Kidney glomerular epithelial cell (primary cell): ENCODE results near the gene CCSER1.
A peak's percentile ranks its signal among the peaks of the same experiment; 100 is the strongest.
"Not testable (repeated sequence)": the region's sequence is repeated elsewhere in the genome, so short reads cannot be mapped to it uniquely, and the experiment has no call there.

Experiments
- DNase-seq: peaks from one replicate; lab custom pipeline; 2025; lab: John Stamatoyannopoulos, UW

CCSER1 gene

DNA sequence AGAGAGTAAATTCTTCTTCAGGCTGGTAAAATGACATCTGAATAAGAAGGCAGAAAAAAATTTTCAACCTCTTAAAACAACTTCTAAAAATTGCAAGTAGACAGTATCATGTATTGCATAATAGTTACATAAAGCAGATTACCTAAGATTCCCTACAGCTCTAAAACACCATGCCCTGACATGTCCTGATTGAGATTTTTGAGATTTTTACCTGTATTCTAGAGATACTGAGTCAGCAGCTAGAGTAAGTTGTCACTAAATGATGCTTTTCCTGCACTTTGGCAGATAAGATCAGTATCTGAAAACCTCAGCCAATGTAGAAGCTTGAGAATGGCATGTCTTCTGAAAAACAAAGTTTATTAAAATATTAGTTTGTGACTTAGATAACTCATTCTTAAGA is 713.6 kb downstream of the CCSER1 start:
- no peak for DNase-seq

DNA sequence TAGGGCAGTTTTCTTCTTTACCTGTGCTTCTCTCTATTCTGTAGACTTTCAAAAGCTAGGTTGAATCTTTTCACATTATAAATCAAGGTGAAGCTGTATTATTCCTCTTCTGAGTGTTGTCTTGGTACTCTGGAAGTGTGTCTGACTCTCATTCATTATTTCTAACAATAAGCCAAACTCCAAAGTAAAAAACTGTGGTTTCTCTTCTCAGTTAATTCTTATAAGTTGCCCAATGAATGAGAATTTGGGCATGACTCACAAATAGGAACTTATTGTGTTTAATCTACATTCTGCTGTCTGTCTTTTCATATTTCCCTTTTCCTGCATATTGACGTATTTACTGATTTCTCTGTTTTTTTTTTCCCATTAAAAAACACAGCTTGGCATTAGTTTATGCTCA is 714.5 kb downstream of the CCSER1 start:
- no peak for DNase-seq

DNA sequence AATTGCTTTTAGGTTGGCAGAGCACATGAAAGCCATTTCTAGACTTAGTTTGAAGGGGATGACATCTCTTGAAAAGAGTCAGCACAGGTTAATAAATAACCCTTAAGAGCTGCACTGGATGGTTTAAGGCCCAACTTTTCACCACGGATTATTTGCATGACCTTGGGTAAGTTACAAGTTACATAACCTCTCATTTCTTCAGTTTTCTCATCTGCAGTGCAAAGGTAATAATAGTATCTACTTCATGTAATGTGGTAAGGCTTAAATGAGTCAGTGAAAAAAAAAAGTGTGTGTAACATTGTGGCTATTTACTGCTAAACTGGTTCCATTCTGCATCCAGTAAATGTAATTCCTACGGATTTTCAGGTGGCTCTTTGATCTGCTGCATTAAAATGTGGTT is 715.8 kb downstream of the CCSER1 start:
- peak; percentile 32 for DNase-seq

DNA sequence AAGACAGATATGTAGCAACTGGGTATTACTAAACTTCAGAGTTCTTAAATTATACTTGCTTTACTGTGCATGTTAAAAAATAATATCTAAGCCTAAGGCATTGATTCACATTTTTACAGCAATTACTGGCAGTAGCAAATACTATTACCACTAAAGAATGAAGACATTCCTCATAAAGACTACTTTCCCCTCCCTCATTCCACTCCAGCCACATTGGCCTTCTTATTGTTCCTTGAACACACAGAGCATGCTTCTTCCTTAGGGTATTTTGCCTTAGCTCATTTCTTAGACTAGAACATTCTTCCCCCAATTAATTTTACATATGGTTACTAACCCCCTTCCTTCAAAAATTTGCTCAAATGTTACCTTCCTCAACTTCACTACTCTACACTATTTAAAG is 717.0 kb downstream of the CCSER1 start:
- no peak for DNase-seq

DNA sequence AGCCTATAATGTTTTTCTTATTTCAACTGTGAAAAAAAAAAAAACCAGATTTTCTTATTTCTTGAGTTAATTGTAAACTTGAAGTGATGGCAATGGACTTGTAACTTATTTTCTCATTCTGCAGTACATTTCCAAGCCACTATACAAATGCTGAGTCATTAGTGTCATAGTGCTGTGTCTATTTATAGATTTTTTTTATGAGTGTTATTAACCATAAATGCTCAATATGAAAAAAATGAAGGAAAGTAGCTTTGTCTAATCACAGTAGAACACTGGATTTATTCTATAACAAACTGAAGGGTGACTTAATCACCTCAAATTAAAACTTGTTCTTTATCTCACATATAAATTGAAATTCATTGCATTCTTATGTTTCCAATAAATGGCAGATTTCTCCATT is 718.6 kb downstream of the CCSER1 start:
- DNase-seq: no peak

DNA sequence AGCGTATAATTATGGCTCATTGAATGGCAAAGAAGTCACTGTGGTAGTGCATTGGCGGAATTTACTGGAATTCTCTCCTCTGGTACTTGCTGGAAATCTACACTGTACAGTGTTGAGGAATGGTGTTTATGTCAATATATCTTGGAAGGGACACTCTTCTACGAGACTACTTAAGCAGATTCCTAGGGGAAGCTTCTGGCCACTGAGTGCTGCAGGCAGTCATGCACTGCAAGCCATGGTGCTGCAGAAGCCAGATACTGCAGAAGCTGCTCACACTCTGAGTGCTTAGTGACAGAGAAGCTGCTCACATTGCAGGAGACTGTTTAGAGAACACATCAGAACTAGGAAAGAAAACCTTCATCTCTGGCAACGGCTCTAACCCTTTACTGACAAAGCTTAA is 725.0 kb downstream of the CCSER1 start:
- no peak for DNase-seq

DNA sequence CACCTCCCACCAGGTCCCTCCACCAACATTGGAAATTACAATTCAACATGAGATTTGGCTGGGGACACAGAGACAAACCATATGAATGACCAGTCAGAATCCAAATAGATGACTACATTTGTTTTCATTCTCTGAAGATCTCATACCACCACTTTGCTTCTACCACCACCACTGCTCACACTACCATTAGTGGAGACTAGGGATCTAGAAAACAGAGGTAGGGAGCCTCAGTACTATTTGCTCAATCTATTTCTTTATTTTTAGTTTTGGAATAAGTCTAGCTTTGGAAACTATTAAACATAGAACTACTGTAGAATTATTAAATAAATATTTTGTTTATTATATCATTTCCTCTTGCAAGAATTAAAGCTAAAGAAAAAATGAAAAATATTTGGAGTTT is 727.9 kb downstream of the CCSER1 start:
- no peak for DNase-seq

DNA sequence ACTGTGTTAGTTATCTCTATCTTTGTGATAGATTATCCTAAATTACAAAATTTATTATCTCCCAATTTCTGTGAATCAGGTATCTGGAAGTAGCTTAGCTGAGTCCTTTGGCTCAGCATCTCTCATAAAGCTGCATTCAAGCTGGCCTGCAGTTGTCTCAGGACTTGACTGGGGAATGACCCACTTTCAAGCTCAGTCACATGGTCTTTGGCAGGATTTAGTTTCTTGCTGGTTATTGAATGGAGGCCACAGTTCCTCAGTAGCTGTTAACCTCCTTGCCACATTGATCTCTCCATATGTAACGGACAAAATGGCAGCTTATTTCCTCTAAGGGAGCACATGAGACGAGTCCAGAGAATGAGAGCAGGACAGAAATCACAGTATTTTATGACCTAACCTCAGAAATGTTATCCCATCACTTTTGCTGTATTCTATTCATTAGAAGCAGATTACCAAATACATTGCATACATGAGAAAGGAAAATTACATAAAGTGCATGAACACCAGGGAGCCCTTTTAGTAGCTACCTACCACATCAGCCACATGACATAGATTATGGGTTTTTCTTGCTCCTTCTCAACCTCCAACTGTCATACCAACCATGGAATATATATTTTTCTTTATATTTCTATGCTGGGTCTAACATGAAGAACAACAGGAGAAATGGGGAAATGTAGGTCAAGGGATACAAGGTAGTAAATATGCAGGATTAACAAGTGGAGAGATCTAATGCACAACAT is 730.1 kb downstream of the CCSER1 start:
- DNase-seq: no peak

DNA sequence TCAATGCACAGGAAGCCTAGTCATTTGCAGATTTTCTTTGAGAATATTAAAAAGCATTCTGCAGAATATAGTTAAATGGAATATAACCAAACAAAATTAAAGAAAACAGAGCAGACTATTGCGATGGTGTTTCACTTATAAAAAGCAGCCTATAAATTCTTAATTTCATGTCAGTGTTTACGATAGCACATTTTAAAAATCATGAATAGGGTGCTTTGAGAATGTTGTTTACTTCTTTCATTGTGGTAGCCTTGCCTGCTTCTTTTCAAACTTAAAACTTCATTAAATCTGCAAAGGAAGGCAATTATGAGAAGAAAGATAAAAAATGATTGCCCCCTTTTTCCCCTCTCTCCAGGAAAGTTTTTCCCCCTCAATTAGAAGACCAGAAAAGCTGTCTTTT is 748.6 kb downstream of the CCSER1 start:
- DNase-seq: no peak

DNA sequence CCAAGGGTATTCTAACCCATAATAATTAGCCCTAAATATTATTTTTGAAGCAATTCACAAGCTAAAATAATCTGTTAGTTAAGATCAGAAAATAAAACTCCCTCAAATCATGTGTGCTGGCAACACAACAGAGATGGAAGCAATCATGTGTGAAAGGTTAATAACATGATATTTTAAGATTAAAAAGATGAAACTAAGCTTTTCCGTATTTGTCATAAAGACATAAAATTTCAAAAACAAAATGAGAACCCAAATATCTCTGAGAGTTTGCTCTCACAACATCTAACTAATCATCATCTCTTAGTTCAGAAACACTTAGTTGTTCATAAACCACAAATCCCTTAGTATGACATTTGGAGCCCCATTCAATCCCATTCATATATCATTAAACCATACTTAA is 749.1 kb downstream of the CCSER1 start:
- no peak for DNase-seq

DNA sequence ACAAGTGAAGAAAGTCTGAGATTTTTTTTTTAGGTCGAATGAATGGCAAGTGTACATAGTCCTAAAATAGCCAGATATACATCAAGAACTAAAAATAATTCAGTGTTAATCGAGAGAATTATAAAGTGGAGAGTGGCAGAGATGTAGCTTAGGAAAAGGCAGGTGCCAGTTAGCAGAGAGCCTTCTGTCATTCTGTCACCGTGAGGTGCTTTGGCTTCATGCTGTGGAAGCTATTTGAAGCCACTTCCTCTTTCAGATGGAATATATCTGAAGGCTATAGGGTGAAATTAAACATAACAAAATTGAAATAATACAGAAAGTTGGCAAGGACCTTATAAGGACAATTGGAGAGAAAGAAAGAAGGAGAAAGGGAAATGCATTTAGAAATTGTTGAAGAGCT is 756.3 kb downstream of the CCSER1 start:
- DNase-seq: no peak

DNA sequence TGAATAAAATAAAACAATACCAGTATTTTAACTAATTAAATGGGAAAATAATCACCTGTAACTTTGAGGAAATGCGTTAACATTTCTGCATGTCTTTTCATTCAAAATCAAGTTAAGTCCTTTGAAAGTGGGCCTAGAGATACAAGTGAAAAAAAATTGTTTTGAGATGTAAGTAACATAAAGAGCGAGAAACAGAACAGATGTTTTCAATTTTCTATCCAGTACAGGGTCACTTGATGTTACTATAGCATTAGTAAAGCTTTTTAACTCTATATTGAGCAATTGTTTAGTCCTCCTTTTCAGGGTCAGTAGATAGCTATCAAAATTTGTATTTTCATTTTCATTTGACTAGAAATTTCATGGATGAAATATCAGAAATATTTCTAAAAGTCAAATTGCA is 761.4 kb downstream of the CCSER1 start:
- no peak for DNase-seq

DNA sequence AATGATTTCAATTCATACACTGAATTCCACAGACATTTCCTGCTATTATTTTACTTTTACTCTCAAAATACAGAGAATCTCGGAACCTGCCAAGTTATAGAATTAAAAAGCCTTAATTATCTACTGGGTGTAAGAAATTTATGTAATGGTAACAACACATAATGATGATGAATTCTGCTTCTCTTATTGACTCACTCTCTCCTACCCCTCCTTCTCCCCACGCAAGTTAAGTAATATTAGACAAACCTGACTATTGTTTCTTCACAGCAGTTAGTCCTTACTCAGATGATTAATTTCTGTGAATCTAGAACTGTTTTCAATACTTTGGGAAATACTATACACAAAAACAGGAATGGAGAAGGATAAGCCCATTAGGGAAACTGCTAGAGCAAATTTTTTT is 762.0 kb downstream of the CCSER1 start:
- no peak for DNase-seq

DNA sequence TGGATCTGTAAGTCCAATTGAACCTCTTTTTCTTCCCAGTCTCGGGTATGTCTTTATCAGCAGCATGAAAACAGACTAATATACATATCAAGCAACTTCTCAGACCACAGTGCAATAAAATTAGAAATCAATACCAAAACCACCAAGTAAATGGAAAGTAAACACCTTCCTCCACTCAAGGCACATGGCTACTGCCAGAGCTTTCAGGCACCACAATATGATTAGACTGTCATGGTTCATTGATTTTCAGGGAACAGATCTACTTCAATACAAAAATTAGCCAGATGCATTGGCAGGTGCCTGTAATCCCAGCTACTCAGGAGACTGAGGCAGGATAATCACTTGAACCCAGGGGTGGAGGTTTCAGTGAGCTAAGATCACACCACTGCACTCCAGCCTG is 776.2 kb downstream of the CCSER1 start:
- DNase-seq: not testable (repeated sequence)

DNA sequence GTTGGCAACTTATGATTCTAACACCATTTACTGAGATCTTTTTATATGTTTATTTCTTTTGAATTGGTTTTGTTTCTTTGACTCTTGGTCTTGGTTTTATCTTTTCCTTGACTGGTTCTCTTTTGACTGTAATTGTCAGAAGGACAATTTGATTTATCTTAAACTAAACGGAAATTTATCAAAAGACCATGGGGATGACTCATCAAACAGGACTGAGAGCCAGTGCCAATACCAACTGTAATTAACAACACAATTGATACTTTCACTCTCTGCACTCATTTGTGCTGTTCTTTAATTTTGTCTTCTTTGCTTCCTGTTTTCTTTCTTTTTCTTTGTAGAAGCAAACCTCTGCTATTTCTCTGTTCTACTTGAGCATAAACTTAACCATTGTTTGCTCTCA is 776.8 kb downstream of the CCSER1 start:
- DNase-seq: no peak

DNA sequence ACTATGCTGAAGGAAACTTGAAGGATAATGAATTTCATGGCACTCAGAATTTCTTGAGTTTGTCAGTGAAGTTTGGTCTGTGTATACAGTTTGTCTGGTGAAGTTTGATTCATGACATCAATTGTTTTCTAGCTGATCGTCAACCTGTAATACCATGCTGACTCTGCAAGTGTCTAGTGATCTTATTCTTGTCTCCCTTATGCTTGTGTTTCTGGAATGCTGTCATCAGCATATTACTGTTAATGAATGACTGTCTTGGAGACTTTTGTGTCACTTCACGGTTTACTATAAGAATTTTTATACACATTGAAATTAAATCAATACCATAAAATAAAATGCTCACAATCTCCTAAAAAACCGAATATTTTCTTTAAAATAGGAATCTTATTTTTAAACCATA is 779.0 kb downstream of the CCSER1 start:
- DNase-seq: peak; percentile 18

DNA sequence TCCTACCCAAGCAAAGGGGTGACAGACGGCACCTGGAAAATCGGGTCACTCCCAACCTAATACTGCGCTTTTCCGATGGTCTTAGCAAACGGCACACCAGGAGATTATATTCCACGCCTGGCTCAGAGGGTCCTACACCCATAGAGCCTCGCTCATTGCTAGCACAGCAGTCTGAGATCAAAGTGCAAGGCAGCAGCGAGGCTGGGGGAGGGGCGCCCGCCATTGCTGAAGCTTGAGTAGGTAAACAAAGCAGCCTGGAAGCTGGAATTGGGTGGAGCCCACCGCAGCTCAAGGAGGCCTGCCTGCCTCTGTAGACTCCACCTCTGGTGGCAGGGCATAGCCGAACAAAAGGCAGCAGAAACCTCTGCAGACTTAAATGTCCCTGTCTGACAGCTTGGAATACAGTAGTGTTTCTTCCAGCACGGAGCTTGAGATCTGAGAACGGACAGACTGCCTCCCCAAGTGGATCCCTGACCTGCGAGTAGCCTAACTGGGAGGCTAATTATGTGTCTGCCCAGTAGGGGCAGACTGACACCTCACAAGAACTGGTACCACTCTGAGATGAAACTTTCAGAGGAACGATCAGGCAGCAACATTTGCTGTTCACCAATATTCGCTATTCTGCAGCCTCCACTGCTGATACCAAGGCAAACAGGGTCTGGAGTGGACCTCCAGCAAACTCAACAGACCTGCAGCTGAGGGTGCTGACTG is 784.7 kb downstream of the CCSER1 start:
- not testable (repeated sequence) for DNase-seq

DNA sequence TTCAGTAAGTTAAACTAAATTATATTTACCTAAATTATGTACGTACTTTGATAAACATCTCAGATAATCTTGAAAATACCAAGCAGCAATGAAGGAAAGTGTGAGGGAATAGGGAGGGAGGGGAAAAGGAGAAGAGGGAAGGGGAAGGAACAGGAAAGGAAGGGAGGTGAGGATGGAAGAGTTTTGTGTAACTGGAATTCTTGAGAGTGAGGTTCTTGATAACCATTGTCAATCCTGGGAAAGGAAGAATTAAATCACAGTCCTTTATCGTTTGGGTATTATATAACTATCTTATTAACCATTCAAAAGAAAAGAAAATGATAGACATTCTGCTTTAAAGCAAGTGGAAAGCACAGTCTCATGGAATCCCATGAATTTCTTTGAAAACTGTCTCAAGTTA is 795.0 kb downstream of the CCSER1 start:
- no peak for DNase-seq

DNA sequence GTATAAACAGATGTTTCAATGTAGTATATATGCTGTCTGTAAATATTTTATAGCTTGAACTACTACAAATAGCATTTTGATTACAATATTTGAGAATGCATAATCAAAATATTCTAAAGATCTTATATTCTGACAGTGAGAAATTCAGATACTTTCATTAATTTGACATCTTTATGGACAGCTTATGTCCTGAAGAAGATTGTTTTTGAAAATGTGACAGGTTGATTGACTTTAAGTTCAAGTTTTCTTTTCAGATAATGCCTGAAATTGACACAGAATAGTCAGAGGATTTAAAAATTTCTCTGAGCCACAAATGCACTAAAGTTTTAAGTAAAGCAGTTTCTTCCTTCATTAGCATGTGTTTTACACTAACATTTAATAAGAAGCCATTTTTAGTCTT is 799.8 kb downstream of the CCSER1 start:
- DNase-seq: no peak

DNA sequence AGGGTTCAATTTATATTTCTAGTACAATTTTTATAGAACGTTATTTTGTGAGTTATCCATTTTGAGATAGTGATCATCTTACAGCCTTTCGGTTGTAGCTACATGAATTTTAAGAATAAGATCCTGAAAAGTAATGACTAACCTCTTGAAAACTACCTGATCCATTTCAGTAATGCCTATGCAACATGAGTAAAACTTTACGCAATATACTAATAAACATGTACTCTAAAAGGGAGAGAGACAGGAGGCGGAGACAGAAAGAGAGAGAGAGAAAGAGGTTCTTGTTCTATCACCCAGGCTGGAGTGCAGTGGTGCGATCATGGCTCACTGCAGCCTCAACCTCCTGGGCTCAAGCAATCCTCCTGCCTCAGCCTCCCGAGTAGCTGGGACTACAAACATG is 816.1 kb downstream of the CCSER1 start:
- DNase-seq: no peak

DNA sequence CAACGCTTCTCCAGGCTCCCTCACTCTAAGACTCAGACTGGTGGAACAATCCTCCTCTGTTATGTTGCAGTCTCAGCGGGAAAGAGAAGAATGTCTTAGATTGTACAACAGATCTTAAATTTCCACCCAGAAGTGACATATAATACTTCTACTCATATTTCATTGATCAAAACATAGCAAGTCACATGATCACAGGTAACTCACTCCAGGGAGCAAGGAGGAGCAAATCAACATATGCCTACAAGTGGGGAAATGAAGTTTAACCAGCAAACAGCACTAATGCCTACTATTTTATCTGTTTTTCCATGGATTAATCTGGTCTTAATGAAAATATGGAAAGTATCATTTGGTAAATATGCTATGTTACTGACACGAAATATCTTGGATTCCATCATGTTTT is 819.8 kb downstream of the CCSER1 start:
- DNase-seq: no peak

DNA sequence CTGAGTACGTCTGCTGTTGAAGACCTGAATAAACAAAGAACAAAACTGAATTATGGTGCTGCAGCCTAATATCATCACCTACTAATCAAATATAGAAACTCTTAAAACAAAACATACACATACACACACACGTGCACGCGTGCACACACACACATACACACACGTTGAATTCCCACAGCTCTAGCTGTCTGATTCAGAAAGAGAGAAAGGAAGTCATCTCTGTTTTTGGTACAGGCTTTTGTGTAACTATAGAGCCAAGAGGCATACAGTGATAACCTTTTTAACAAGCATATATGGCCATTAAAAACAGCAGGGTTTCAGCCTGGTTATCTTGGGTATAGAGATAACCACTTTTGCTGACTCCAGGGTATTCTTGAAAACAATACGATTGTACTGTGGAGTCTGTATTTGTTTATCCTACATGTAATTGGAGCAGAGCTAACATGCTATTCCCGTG is 823.2 kb downstream of the CCSER1 start:
- no peak for DNase-seq

DNA sequence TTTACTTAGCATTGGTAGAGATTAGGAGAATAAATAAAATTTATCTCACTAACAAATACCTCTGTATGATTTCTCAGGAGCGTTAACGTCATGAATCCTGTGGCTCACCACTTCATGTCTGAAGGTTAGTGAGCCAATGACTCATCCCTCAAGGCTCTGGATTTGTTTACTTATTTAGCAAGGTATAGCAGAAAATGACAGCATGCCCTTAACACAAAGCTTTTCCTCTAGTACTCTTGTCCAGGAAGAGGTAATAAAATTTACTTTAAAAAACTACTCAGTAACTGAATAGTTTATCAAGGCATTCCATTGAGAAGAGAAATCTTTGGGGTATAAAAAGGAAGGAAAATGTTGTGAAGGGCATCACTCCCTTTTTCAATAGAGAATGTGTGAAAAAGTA is 823.8 kb downstream of the CCSER1 start:
- peak; percentile 67 for DNase-seq
